GM10266 (cell line): ENCODE results near the gene TNS1.

ENCODE experiments used
- DNase-seq: peaks from one replicate; pipeline ENCODE4 v3.0.0; 2012; ENCODE audit errors: extremely low spot score
- CTCF ChIP-seq: IDR thresholded peaks from 2 replicates; pipeline ENCODE4 v1.5.1; 2012; ENCODE audit warnings: mild to moderate bottlenecking, low read depth; ENCODE audit not compliant: control insufficient read depth, insufficient read depth; ENCODE audit errors: missing control alignments

The TNS1 gene

GRCh38 chr2:217959723-217960122, 43.1 kb downstream of the TNS1 start:
- TF ChIP-seq CTCF, result no peak
- DNase-seq, result no peak

- no peak for TF ChIP-seq CTCF
- DNase-seq, result no peak
Observed at GRCh38 chr2:217958884-217959225, 43.9 kb downstream of the TNS1 start.

GRCh38 chr2:217958206-217958883, 44.5 kb downstream of the TNS1 start:
- DNase-seq, result no peak
- no peak for TF ChIP-seq CTCF

- no peak for TF ChIP-seq CTCF
- no peak for DNase-seq
Observed at GRCh38 chr2:217956586-217957457, 46.0 kb downstream of the TNS1 start.

- DNase-seq, result no peak
- TF ChIP-seq CTCF, result no peak
Observed at GRCh38 chr2:217955881-217956493, 46.8 kb downstream of the TNS1 start.

GRCh38 chr2:217954971-217955740, 47.6 kb downstream of the TNS1 start:
- no peak for DNase-seq
- TF ChIP-seq CTCF, result no peak
